Mesenchymal stem cell (in vitro differentiated cells and primary cell): Measurements from ENCODE around the gene NCOA5.
A peak's percentile ranks its signal among the peaks of the same experiment; 100 is the strongest.

Source experiments
- DNase-seq: peaks from one replicate; pipeline ENCODE4 v3.0.0-alpha.2; 2013
- H2AFZ ChIP-seq: one replicate; pipeline ENCODE4 v1.6.1; 2013; ENCODE audit warnings: low read depth, mild to moderate bottlenecking, control low read depth, inconsistent platforms, low read length, moderate library complexity
- H2AK5ac ChIP-seq: 2 replicates; pipeline ENCODE4 v1.6.1; 2013; ENCODE audit warnings: low read length, moderate library complexity, mild to moderate bottlenecking, inconsistent platforms; ENCODE audit not compliant: severe bottlenecking
- H2BK120ac ChIP-seq: one replicate; pipeline ENCODE4 v1.6.1; 2013; ENCODE audit warnings: low read depth, mild to moderate bottlenecking, inconsistent platforms, low read length, moderate library complexity
- H2BK12ac ChIP-seq, 2 experiments: one replicate each; pipeline ENCODE4 v1.6.1; 2013; ENCODE audit warnings: inconsistent platforms in 2 of 2, low read length in 2 of 2, mild to moderate bottlenecking in 2 of 2, moderate library complexity in 2 of 2, control low read depth in 1 of 2
- H2BK15ac ChIP-seq: one replicate; pipeline ENCODE4 v1.6.1; 2013; ENCODE audit warnings: mild to moderate bottlenecking, low read depth, inconsistent platforms; ENCODE audit not compliant: poor library complexity, severe bottlenecking
- H2BK5ac ChIP-seq: 2 replicates; pipeline ENCODE4 v1.6.1; 2013; ENCODE audit warnings: low read depth, mild to moderate bottlenecking, low read length, control low read depth, inconsistent platforms; ENCODE audit not compliant: poor library complexity, severe bottlenecking
- H3K14ac ChIP-seq, 2 experiments: one replicate each; pipeline ENCODE4 v1.6.1; 2013; ENCODE audit warnings: inconsistent platforms in 2 of 2, low read length in 2 of 2, control low read depth in 1 of 2, mild to moderate bottlenecking in 1 of 2, moderate library complexity in 1 of 2
- H3K18ac ChIP-seq, 2 experiments: one replicate each; pipeline ENCODE4 v1.6.1; 2013; ENCODE audit warnings: inconsistent platforms in 2 of 2, low read length in 2 of 2, control low read depth in 1 of 2, low read depth in 1 of 2, mild to moderate bottlenecking in 1 of 2
- H3K23ac ChIP-seq, 2 experiments: one replicate each; pipeline ENCODE4 v1.6.1; 2013; ENCODE audit warnings: inconsistent platforms in 2 of 2, low read length in 2 of 2, mild to moderate bottlenecking in 2 of 2, moderate library complexity in 2 of 2, control low read depth in 1 of 2
- H3K27ac ChIP-seq: 2 replicates; pipeline ENCODE4 v1.5.1; 2013; ENCODE audit warnings: mild to moderate bottlenecking, moderate library complexity, low read length, control low read depth, inconsistent platforms; ENCODE audit not compliant: poor library complexity, severe bottlenecking
- H3K27me3 ChIP-seq, 2 experiments: 2 replicates each; pipeline versions ENCODE4 v1.6.1 to v1.7.0; 2013; ENCODE audit warnings: low read length in 2 of 2, mild to moderate bottlenecking in 2 of 2, moderate library complexity in 2 of 2, control low read depth in 1 of 2, inconsistent platforms in 1 of 2; ENCODE audit not compliant: control insufficient read depth in 1 of 2, insufficient read depth in 1 of 2
- H3K36me3 ChIP-seq, 2 experiments: 2 replicates each; pipeline versions ENCODE4 v1.6.1 to v1.7.0; 2013; ENCODE audit warnings: low read length in 2 of 2, control low read depth in 1 of 2, inconsistent platforms in 1 of 2, low read depth in 1 of 2, mild to moderate bottlenecking in 1 of 2; ENCODE audit not compliant: insufficient read depth in 2 of 2, control insufficient read depth in 1 of 2
- H3K4ac ChIP-seq, 2 experiments: one replicate each; pipeline ENCODE4 v1.6.1; 2013; ENCODE audit warnings: inconsistent platforms in 2 of 2, low read length in 2 of 2, mild to moderate bottlenecking in 2 of 2, moderate library complexity in 2 of 2, control low read depth in 1 of 2, low read depth in 1 of 2
- H3K4me1 ChIP-seq: 2 replicates; pipeline ENCODE4 v1.6.1; 2013; ENCODE audit warnings: low read depth, low read length, control low read depth; ENCODE audit not compliant: control insufficient read depth, insufficient read depth
- H3K4me2 ChIP-seq: 2 replicates; pipeline ENCODE4 v1.6.1; 2013; ENCODE audit warnings: low read length, mild to moderate bottlenecking, inconsistent platforms; ENCODE audit not compliant: poor library complexity, severe bottlenecking
- H3K4me3 ChIP-seq, 2 experiments: 2 replicates each; pipeline versions ENCODE4 v1.5.1 to v1.7.0; 2013; ENCODE audit warnings: low read length in 2 of 2, mild to moderate bottlenecking in 2 of 2, control low read depth in 1 of 2, low read depth in 1 of 2; ENCODE audit not compliant: insufficient read depth in 1 of 2
- H3K79me1 ChIP-seq: replicated peaks from 2 replicates; pipeline ENCODE4 v1.6.1; 2013; ENCODE audit warnings: mild to moderate bottlenecking, control low read depth, low read length, inconsistent platforms; ENCODE audit not compliant: poor library complexity, severe bottlenecking
- H3K9ac ChIP-seq: 2 replicates; pipeline ENCODE4 v1.7.0; 2013; ENCODE audit warnings: mild to moderate bottlenecking, low read length, moderate library complexity
- H3K9me3 ChIP-seq: 2 replicates; pipeline ENCODE4 v1.7.0; 2013; ENCODE audit warnings: mild to moderate bottlenecking, low read length; ENCODE audit not compliant: control insufficient read depth
- H4K8ac ChIP-seq: one replicate; pipeline ENCODE4 v1.6.1; 2013; ENCODE audit warnings: inconsistent platforms, mild to moderate bottlenecking, low read length, moderate library complexity
- H4K91ac ChIP-seq: one replicate; pipeline ENCODE4 v1.6.1; 2013; ENCODE audit warnings: mild to moderate bottlenecking, low read length, inconsistent platforms
- WGBS: methylation state at CpG from one replicate; pipeline ENCODE4 v1.1.7; 2013; ENCODE audit warnings: mixed read lengths; 5-methylcytosine and 5-hydroxymethylcytosine counted together

The NCOA5 gene

DNA sequence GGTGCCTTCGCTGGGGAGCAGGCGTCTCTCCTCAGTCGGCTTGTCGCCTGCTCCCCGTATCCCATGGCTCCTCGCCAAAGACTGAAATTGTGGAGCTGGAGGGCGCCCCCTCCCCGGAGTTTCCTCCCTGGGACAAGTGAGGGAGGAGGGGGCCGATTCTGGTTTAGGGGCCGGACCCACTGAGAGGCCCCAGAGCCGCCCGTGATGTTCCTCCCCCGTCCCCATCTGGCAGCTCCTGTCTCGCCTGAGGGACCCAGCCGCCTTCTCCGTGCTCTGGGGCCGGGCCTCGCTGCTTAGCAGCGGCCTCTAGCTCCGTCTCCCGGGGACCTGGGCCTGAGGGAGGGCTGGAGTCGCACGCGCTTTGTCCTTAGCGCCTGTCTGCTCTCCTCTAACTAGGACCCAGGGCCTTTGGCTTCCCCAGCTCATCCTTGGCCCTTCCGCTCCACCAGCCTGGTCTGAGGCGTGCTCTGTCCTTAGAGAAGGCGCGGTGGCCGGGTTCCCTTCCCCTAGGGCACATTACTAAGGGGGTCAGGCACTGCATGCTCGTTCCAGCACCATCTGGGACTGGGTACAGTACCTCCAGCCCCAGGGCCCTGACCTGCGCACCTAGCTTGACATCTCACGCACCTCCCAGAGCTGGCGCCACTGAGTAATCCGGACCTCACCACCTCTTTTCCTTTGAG, 31.0 kb downstream of the NCOA5 start:
- Histone ChIP-seq H3K27ac (no peak overlapping the region), H3K79me1 (peaks cover 20% of the 10 kb centered on the region), H3K9me3 (no peaks in the 10 kb centered on the region), H3K4me1 (peaks cover 19% of the 10 kb centered on the region), H3K4me2 (no peak overlapping the region), H3K23ac (no peak overlapping the region), H3K36me3 (peaks cover 36% of the 10 kb centered on the region in 2 experiments), H2AFZ (no peak overlapping the region), H3K14ac (no peak overlapping the region), H3K4ac (no peak overlapping the region), H3K18ac (no peak overlapping the region), H2BK120ac (no peak overlapping the region), H4K91ac (no peak overlapping the region), H2BK5ac (no peak overlapping the region), H3K4me3 (peak overlapping the region in 1 of 2 experiments; percentile 73), H2BK12ac (no peak overlapping the region), H2BK15ac (no peak overlapping the region), H4K8ac (no peak overlapping the region), H3K27me3 (peaks cover 48 to 49% of the 10 kb centered on the region in 2 experiments), H3K9ac (no peak overlapping the region), H2AK5ac (no peak overlapping the region)
- DNase-seq = peak; percentile 8
- WGBS = 17% methylated on average over 35 of the region's 35 CpGs

DNA sequence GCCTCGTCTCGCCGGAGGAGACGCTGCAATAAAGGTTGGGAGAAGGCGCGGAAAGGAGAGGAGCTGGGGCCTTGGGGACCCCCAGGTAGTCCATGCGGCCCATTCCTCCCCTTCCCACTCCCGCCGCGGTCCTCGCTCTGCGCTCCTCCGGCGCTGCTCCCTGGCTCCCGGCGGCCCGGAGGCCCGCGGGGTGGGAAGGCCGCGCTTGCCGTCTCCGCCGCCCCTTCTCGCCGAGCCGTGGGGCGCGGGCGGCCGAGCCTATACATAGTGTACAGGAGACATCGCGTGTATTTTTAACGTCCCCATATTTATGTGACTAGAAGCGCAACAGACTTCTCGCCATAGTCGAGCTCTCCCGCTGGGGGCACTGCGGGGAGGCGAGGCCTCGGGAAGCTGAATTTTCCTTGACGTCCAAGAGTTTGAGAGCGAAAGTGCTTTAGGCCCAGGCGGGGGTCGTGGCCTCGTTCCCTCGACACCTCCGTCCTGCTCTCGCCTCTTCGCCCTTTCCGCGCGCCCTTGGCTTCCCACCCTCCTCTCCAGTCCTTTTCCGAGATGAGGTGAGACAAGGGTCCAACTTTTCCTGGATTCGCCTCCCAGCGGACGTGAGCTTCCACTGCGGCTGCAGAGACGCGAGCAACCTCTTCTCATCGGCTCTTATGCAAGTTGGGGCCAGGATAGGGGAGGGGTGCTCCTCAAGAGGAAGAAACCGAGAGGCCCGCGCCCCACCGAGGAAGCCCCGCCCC, 31.7 kb downstream of the NCOA5 start:
- no peak overlapping the region for H4K91ac ChIP-seq
- no peak overlapping the region for H3K27ac ChIP-seq
- no peak overlapping the region for H3K4me2 ChIP-seq
- H3K23ac ChIP-seq = no peak overlapping the region
- H3K4ac ChIP-seq = no peak overlapping the region
- peaks cover 29% of the 10 kb centered on the region in 2 experiments for H3K36me3 ChIP-seq
- DNase-seq = peak; percentile 63
- no peak overlapping the region for H2AFZ ChIP-seq
- peaks cover 19% of the 10 kb centered on the region for H3K4me1 ChIP-seq
- H4K8ac ChIP-seq = no peak overlapping the region
- peaks cover 54 to 57% of the 10 kb centered on the region in 2 experiments for H3K27me3 ChIP-seq
- no peak overlapping the region for H3K14ac ChIP-seq
- H2AK5ac ChIP-seq = no peak overlapping the region
- no peak overlapping the region for H2BK120ac ChIP-seq
- H3K4me3 ChIP-seq = peak overlapping the region in 1 of 2 experiments; percentile 73
- peak overlapping the region; percentile 31 for H2BK15ac ChIP-seq
- H3K18ac ChIP-seq = no peak overlapping the region
- H3K9ac ChIP-seq = no peak overlapping the region
- H2BK12ac ChIP-seq = no peak overlapping the region
- H2BK5ac ChIP-seq = no peak overlapping the region
- H3K9me3 ChIP-seq = no peaks in the 10 kb centered on the region
- peaks cover 14% of the 10 kb centered on the region for H3K79me1 ChIP-seq
- 10% methylated on average over 60 of the region's 66 CpGs for WGBS

DNA sequence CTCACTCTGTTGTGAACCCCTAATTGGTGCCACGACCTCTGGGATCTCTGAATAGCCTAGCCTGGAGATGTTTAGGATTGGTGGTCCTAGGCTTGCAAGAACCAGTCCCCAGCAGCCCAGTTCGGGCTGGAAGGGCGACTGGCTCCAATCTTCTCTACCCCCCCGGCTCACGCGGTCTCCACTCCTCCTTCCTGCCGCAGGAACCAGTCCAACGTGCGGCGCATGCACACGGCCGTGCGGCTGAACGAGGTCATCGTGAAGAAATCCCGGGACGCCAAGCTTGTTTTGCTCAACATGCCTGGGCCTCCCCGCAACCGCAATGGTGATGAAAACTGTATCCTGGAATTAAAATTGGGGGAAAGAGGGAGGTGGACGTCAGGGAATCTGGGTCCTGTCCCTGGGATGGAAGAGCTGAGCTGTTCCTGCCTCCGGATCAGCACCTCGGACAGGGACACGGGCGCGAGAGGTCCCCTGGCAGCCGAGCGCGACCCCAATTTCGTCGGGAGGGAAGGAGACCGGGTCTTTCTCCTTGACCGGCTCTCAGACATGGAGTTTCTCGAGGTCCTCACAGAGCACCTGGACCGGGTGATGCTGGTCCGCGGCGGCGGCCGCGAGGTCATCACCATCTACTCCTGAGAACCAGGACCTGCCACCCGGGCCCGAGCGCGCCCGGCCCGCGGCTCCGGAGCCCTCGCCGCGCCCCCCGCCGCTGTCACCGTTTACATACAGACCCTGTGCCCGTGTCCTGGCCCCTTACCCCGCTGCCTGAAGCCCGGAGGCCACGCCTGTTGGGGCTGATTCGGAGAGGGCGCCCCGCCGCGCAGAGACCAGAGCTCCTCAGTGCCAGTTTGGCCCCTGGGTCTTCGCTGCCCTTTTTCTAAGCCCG, 32.5 kb downstream of the NCOA5 start:
- H3K27ac ChIP-seq = no peak overlapping the region
- 25% methylated on average over 65 of the region's 65 CpGs for WGBS

More for the DNA sequence above, 32.5 kb downstream of the NCOA5 start:
- H3K4me3 ChIP-seq = peak overlapping the region in 1 of 2 experiments; percentile 73
- peaks cover 18% of the 10 kb centered on the region for H3K4me1 ChIP-seq
- H2BK5ac ChIP-seq = no peak overlapping the region
- no peak overlapping the region for H2AK5ac ChIP-seq
- peaks cover 60 to 65% of the 10 kb centered on the region in 2 experiments for H3K27me3 ChIP-seq
- peak; percentile 47 for DNase-seq
- no peaks in the 10 kb centered on the region for H3K9me3 ChIP-seq
- no peak overlapping the region for H3K14ac ChIP-seq
- no peak overlapping the region for H3K4ac ChIP-seq
- no peak overlapping the region for H3K23ac ChIP-seq
- no peak overlapping the region for H2AFZ ChIP-seq
- H4K91ac ChIP-seq = no peak overlapping the region
- peak overlapping the region; percentile 31 for H2BK15ac ChIP-seq
- no peak overlapping the region for H4K8ac ChIP-seq
- H3K36me3 ChIP-seq = peaks cover 21% of the 10 kb centered on the region in 2 experiments
- no peak overlapping the region for H2BK12ac ChIP-seq
- no peak overlapping the region for H3K4me2 ChIP-seq
- no peak overlapping the region for H2BK120ac ChIP-seq
- no peak overlapping the region for H3K18ac ChIP-seq
- H3K9ac ChIP-seq = no peak overlapping the region
- peaks cover 8% of the 10 kb centered on the region for H3K79me1 ChIP-seq
